ENCODE measurements around the gene XRCC3.

DNA sequence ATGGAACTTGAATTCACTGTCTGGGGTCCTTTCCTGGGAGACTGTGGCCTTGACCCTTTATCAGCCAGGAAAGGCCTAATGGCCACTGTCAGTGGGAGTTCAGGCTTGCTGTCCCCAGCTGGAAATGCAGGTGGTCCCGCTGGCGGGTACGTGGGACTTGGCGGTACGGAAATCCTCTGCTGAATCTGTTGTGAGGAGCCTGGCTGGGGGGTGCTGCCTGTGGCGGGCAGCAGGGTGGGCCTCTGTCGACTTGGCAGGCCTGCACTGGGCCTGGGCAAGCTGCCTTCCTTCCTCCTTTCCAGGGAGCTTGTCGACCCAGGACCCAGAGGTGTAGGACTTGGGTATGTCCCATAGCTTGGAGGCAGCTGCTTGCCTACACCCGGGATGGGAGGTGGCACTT, 26.6 kb upstream of the XRCC3 start:
- TF ChIP-seq, protein P1, sequence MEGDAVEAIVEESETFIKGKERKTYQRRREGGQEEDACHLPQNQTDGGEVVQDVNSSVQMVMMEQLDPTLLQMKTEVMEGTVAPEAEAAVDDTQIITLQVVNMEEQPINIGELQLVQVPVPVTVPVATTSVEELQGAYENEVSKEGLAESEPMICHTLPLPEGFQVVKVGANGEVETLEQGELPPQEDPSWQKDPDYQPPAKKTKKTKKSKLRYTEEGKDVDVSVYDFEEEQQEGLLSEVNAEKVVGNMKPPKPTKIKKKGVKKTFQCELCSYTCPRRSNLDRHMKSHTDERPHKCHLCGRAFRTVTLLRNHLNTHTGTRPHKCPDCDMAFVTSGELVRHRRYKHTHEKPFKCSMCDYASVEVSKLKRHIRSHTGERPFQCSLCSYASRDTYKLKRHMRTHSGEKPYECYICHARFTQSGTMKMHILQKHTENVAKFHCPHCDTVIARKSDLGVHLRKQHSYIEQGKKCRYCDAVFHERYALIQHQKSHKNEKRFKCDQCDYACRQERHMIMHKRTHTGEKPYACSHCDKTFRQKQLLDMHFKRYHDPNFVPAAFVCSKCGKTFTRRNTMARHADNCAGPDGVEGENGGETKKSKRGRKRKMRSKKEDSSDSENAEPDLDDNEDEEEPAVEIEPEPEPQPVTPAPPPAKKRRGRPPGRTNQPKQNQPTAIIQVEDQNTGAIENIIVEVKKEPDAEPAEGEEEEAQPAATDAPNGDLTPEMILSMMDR (IDR thresholded peaks at IDR 0.05) = no peak
- TF ChIP-seq POLR2A (IDR thresholded peaks at IDR 0.05) (no peak), EP300 (IDR thresholded peaks at IDR 0.05) (no peak)
